Right hindlimb (tissue), 1 donor: ENCODE data around the gene ABCA3.

Experiments
- DNase-seq: peaks from one replicate; pipeline ENCODE4 v3.0.0-alpha.2; 2018

ABCA3 gene

DNA sequence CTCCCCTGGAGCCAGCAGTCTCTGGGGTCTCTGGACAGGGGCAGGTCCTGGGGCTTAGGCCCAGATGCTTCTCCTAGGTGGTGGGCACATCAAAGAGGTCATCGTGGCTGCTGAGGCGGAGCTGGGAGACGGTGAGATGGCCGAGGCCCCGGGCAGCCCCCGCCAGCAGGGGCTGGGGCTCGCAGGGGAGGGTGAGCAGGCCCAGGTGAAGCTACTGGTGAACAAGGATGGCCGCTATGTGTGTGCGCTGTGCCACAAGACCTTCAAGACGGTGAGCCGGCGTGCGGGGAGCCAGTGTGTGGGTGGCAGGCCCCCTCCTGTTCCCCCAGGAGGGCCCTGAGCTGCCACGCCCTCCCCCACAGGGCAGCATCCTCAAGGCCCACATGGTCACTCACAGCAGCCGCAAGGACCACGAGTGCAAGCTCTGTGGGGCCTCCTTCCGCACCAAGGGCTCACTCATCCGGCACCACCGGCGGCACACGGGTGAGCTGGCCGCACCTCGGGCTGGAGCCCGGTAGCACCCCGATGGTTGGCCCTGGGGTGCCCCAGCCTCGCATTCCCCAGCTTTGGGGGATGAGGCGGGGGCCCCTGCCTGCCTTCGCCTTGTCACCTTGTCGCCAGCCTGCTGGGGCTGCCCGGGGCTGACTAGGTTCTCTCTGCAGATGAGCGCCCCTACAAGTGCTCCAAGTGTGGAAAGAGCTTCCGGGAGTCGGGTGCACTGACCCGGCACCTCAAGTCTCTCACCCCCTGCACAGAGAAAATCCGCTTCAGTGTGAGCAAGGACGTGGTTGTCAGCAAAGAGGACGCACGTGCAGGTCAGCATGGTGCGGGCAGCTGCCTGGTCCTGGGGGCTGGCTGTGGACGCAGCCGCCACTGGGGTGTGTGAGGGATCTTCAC lies 108.2 kb downstream of the ABCA3 start:
- no peak for DNase-seq

DNA sequence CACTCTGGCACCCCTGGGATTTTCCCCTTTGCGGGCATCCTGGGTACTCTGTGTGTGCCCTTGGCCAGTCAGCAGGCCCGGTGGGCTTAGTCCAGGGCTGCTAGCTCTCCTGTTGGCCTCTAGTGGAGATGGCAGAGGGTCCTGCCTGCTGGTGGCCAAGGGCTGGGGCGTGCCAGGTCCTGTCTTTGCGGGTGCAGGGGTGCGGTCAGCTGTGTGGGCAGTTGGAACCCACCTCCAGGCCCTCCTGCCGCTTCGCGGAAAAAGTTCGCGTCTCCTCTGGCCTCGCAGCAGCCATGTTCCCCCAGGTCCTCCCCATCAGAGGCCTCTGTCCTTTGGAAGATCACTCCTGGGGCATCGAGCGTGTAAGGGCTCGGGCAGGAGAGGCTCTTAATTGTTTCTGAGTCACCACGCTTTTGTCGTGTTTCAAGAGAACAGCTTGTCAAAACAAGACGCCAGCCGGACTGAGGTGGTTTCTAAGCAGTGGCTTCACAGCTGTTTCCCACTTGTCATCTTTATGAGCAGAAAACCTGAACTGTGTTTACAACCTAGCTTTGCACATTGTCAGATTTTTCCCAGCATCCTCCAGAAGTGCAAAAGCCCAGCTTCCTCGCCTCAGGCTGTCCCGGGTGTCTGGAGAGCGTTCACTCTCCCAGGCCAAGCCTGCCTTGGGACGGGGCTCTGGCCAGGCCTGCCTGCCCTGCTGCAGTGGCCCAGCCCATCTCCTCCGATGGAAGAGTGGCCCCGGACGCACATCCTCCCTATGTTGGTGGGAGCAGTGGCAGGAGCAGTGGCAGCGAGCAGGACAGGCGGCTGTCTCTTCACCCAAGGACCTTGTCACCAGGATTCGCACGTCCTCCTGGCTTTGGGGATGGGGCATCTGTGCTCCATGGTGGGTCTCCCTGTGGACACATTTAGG lies 109.3 kb downstream of the ABCA3 start:
- no peak for DNase-seq

DNA sequence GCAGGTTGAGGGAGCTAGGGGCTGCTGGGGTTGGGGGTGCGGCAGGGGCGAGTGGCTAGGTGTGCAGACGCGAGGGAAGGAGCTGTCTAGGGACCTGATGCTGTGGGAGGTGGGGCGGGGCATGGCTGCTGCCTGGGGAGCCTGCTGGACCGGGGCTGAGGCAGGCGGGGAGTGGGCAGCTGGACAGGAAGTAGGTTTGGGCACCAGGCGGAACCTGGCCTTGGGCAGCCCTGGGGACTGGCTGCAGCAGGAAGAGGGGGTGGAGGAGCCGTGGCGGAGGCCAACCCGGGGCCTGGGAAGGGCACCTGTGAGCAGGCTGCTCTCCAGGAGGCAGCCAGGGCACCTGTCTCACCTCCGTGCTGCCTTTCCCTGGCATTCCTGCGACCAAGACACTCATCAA lies 110.2 kb downstream of the ABCA3 start:
- no peak for DNase-seq

DNA sequence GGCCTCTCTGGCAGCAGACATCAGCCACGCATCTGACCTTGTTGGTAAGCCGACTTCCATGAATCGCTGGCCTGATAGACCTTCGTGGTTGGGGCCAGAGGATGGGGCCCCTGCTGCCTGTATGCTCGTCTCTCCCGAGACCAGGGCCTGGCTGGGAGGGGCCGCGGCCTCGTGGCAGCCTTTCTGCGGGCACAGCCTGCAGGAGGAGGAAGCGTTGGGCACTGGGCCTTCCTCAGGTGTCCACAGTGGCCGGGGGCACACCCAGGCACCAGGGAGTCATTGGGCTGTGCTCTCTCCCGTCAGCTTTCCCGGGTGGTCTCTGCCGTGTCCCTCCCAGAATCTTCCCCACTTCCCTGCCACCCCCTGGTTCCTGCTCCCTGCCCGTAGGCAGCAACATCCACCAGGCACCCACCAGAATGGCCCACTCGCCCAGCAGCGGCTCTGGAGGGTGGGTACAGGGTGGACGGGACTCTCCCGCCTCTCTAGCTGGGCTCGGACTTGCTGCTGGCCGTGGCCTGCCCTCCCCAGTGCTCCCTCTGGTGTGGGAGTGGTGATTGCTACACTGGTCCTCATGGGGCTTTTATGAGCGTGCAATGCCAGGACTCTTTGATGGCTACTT lies 110.8 kb downstream of the ABCA3 start:
- no peak for DNase-seq

DNA sequence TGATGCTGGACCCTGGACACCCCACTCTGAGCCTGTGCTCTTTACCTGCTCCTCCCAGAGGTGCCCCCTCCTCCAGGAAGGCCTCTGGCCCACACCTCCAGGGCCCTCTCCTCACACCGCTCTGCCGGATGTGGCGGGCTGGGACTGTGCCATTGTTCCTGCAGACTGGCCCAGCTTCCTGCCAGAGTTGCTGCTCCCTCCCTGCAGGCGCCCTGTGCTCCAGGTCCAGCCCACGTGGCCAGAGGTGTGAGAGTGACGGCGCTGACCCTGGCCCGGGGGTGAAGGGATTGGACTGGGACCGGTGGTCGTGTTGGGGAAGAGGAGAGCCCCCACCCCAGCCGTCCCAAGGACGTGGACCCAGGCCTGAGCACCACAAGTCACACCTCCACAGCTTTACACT lies 111.4 kb downstream of the ABCA3 start:
- no peak for DNase-seq

DNA sequence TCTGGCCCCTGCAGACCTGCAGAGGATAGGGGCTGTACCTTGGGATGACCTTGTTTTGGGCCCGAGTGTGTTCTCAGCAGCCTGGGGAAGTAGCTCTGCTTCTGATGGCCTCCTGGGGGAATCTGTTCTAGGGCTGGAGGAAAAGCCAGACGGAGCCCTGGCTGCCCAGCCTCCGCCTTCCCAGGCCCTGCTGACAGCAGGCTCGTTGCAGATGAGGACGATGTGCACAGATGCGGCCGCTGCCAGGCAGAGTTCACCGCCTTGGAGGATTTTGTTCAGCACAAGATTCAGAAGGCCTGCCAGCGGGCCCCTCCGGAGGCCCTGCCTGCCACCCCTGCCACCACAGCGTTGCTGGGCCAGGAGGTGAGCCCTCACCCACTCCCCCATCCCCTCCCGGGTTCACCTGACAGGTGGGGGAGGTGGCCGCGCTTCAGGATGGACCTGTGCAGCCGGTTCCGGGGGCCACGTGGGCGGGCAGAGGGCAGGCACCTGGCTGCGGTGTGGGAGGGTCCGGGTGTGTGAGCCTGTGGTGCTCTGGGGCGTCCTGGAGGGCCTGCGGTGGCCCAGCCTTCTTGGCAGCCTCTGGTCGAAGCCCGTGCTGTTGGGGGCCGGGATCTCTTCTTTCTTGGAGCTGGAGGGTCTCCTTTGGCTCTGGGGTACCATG lies 112.2 kb downstream of the ABCA3 start:
- no peak for DNase-seq

DNA sequence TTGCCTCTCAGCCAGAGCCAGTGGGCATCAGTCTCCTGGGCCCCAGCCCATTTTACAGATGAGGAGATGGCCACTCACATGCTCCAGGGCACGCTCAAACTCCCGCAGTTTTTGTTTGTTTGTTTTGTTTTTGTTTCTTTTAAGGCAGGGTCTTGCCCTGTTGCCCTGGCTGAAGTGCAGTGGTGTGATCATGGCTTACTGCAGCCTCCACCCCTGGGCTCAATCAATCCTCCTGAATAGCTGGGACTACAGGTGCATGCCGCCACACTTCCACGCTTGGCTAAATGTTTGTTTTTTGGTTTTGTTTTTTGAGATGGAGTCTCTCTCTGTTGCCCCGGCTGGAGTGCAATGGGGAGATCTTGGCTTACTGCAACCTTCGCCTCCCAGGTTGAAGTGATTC lies 113.6 kb downstream of the ABCA3 start:
- DNase-seq, result no peak

DNA sequence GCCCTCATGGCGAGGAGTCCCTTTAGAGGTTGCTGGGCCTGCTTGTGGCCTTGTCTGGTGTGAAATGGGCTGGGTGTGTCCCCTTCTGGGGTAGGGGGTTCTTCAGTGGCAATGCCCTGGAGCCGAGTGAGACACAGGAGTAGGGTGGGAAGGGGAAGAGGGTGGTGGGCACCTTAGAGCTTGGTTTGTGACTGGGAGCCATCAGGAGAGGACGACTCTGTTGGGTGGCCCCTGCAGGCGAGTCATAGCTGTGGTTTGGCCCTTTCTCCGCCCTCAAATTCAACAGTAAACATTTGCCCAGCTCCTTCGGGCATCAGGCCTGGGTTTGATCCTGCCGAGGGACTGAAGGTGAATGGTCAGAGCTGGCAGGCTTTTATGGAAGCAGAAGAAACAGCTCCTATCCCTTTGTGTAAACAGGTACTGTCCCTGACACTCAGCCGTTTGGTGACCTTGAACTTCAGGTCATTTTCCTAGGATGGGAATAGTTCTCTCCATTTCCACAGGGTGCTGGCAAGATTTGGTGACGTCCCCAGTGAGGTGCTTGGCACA lies 114.2 kb downstream of the ABCA3 start:
- no peak for DNase-seq
